Measurements from ENCODE around the gene MAST3. TPM values are rescaled to one million over a fixed set of nuclear protein-coding genes. Genes with fewer than 3 reads are reported as not detected.

The MAST3 gene
- total and polyA plus RNA-seq, 4 donors, result 4.4 to 32.7 (median 23.4) TPM

GRCh38 chr19:18059297-18059696 is 38.3 kb upstream of the MAST3 start:
- Histone ChIP-seq H3K36me3 (ENCODE audit: control insufficient read depth in 1 of 2, insufficient read depth in 2 of 2, low read length in 1 of 2) (no peaks in the 10 kb centered on the region), H3K27me3 (ENCODE audit: control insufficient read depth in 1 of 2, insufficient read depth in 2 of 2, low read length in 1 of 2) (no peaks in the 10 kb centered on the region), H3K27ac (ENCODE audit: low read depth in 1 of 2, low read length in 2 of 2) (no peak overlapping the region), H3K4me1 (ENCODE audit: control insufficient read depth in 1 of 2, insufficient read depth in 2 of 2, low read length in 2 of 2) (no peaks in the 10 kb centered on the region), H3K9me3 (ENCODE audit: control insufficient read depth, low read length) (no peaks in the 10 kb centered on the region), H3K4me3 (ENCODE audit: low read length in 2 of 2) (no peak overlapping the region)
- ATAC-seq (ENCODE audit: low FRiP score), result no peak
- intact Hi-C loops (cut with DNase I), result loop anchor here (2.0 to 5.0 kb wide), 2 partner anchors 52 to 112 kb away; no protein-coding TSS in a partner anchor
- 62 to 71% methylated on average over 8 of the region's 8 CpGs for WGBS, 2 donors
- no peak for DNase-seq

- no peaks in the 10 kb centered on the region for H3K4me1 ChIP-seq (ENCODE audit: control insufficient read depth in 1 of 2, insufficient read depth in 2 of 2, low read length in 2 of 2)
- no peaks in the 10 kb centered on the region for H3K36me3 ChIP-seq (ENCODE audit: control insufficient read depth in 1 of 2, insufficient read depth in 2 of 2, low read length in 1 of 2)
- no peaks in the 10 kb centered on the region for H3K9me3 ChIP-seq (ENCODE audit: control insufficient read depth, low read length)
- H3K27ac ChIP-seq (ENCODE audit: low read depth in 1 of 2, low read length in 2 of 2), result no peak overlapping the region
- intact Hi-C loops (cut with DNase I), result loop anchor here (2.0 to 5.0 kb wide), 2 partner anchors 53 to 113 kb away; no protein-coding TSS in a partner anchor
- 80 to 83% methylated on average over 5 of the region's 5 CpGs for WGBS, 2 donors
- no peak for DNase-seq
- ATAC-seq (ENCODE audit: low FRiP score), result no peak
- H3K27me3 ChIP-seq (ENCODE audit: control insufficient read depth in 1 of 2, insufficient read depth in 2 of 2, low read length in 1 of 2), result no peaks in the 10 kb centered on the region
- H3K4me3 ChIP-seq (ENCODE audit: low read length in 2 of 2), result no peak overlapping the region
Measured at GRCh38 chr19:18059902-18060301, 37.7 kb upstream of the MAST3 start.

- Histone ChIP-seq H3K27ac (ENCODE audit: low read depth in 1 of 2, low read length in 2 of 2) (no peak overlapping the region), H3K4me3 (ENCODE audit: low read length in 2 of 2) (no peak overlapping the region), H3K27me3 (ENCODE audit: control insufficient read depth in 1 of 2, insufficient read depth in 2 of 2, low read length in 1 of 2) (no peaks in the 10 kb centered on the region), H3K9me3 (ENCODE audit: control insufficient read depth, low read length) (no peaks in the 10 kb centered on the region), H3K36me3 (ENCODE audit: control insufficient read depth in 1 of 2, insufficient read depth in 2 of 2, low read length in 1 of 2) (no peaks in the 10 kb centered on the region), H3K4me1 (ENCODE audit: control insufficient read depth in 1 of 2, insufficient read depth in 2 of 2, low read length in 2 of 2) (no peaks in the 10 kb centered on the region)
- intact Hi-C loops (cut with DNase I), result no loop called here
- 86 to 87% methylated on average over 6 of the region's 6 CpGs for WGBS, 2 donors
- ATAC-seq (ENCODE audit: low FRiP score) (no peak), DNase-seq (no peak)
Measured at GRCh38 chr19:18060472-18060871, 37.1 kb upstream of the MAST3 start.

GRCh38 chr19:18062028-18062427 is 35.5 kb upstream of the MAST3 start:
- H3K9me3 ChIP-seq (ENCODE audit: control insufficient read depth, low read length), result no peaks in the 10 kb centered on the region
- H3K27ac ChIP-seq (ENCODE audit: low read depth in 1 of 2, low read length in 2 of 2), result no peak overlapping the region
- no peaks in the 10 kb centered on the region for H3K27me3 ChIP-seq (ENCODE audit: control insufficient read depth in 1 of 2, insufficient read depth in 2 of 2, low read length in 1 of 2)
- no peak for ATAC-seq (ENCODE audit: low FRiP score)
- DNase-seq, result no peak
- 56 to 60% methylated on average over 8 of the region's 8 CpGs for WGBS, 2 donors
- intact Hi-C loops (cut with DNase I), result no loop called here
- no peak overlapping the region for H3K4me3 ChIP-seq (ENCODE audit: low read length in 2 of 2)
- no peaks in the 10 kb centered on the region for H3K4me1 ChIP-seq (ENCODE audit: control insufficient read depth in 1 of 2, insufficient read depth in 2 of 2, low read length in 2 of 2)
- no peaks in the 10 kb centered on the region for H3K36me3 ChIP-seq (ENCODE audit: control insufficient read depth in 1 of 2, insufficient read depth in 2 of 2, low read length in 1 of 2)

GRCh38 chr19:18063463-18063862 is 34.1 kb upstream of the MAST3 start:
- WGBS, 2 donors, result 62 to 69% methylated on average over 5 of the region's 5 CpGs
- no peak overlapping the region for H3K27ac ChIP-seq (ENCODE audit: low read depth in 1 of 2, low read length in 2 of 2)
- DNase-seq, result no peak
- H3K4me3 ChIP-seq (ENCODE audit: low read length in 2 of 2), result no peak overlapping the region
- intact Hi-C loops (cut with DNase I), result no loop called here
- H3K27me3 ChIP-seq (ENCODE audit: control insufficient read depth in 1 of 2, insufficient read depth in 2 of 2, low read length in 1 of 2), result no peaks in the 10 kb centered on the region
- no peak for ATAC-seq (ENCODE audit: low FRiP score)
- no peaks in the 10 kb centered on the region for H3K9me3 ChIP-seq (ENCODE audit: control insufficient read depth, low read length)
- no peaks in the 10 kb centered on the region for H3K4me1 ChIP-seq (ENCODE audit: control insufficient read depth in 1 of 2, insufficient read depth in 2 of 2, low read length in 2 of 2)
- no peaks in the 10 kb centered on the region for H3K36me3 ChIP-seq (ENCODE audit: control insufficient read depth in 1 of 2, insufficient read depth in 2 of 2, low read length in 1 of 2)

GRCh38 chr19:18065173-18065495 is 32.4 kb upstream of the MAST3 start:
- no peak for ATAC-seq (ENCODE audit: low FRiP score)
- intact Hi-C loops (cut with DNase I), result no loop called here
- H3K27ac ChIP-seq (ENCODE audit: low read depth in 1 of 2, low read length in 2 of 2), result no peak overlapping the region

GRCh38 chr19:18068395-18068794 is 29.2 kb upstream of the MAST3 start:
- H3K9me3 ChIP-seq (ENCODE audit: control insufficient read depth, low read length), result no peaks in the 10 kb centered on the region
- intact Hi-C loops (cut with DNase I), result no loop called here
- no peak for ATAC-seq (ENCODE audit: low FRiP score)
- H3K4me3 ChIP-seq (ENCODE audit: low read length in 2 of 2), result no peak overlapping the region
- 88 to 95% methylated on average over 5 of the region's 5 CpGs for WGBS, 2 donors
- no peak overlapping the region for H3K27ac ChIP-seq (ENCODE audit: low read depth in 1 of 2, low read length in 2 of 2)
- H3K27me3 ChIP-seq (ENCODE audit: control insufficient read depth in 1 of 2, insufficient read depth in 2 of 2, low read length in 1 of 2), result no peaks in the 10 kb centered on the region
- no peaks in the 10 kb centered on the region for H3K36me3 ChIP-seq (ENCODE audit: control insufficient read depth in 1 of 2, insufficient read depth in 2 of 2, low read length in 1 of 2)
- no peak for DNase-seq
- no peaks in the 10 kb centered on the region for H3K4me1 ChIP-seq (ENCODE audit: control insufficient read depth in 1 of 2, insufficient read depth in 2 of 2, low read length in 2 of 2)

More at GRCh38 chr19:18065173-18065495, 32.4 kb upstream of the MAST3 start:
- no peaks in the 10 kb centered on the region for H3K9me3 ChIP-seq (ENCODE audit: control insufficient read depth, low read length)
- H3K4me3 ChIP-seq (ENCODE audit: low read length in 2 of 2), result no peak overlapping the region
- WGBS, 2 donors, result 88 to 89% methylated on average over 1 of the region's 1 CpG
- no peaks in the 10 kb centered on the region for H3K27me3 ChIP-seq (ENCODE audit: control insufficient read depth in 1 of 2, insufficient read depth in 2 of 2, low read length in 1 of 2)
- H3K36me3 ChIP-seq (ENCODE audit: control insufficient read depth in 1 of 2, insufficient read depth in 2 of 2, low read length in 1 of 2), result no peaks in the 10 kb centered on the region
- H3K4me1 ChIP-seq (ENCODE audit: control insufficient read depth in 1 of 2, insufficient read depth in 2 of 2, low read length in 2 of 2), result no peaks in the 10 kb centered on the region
- no peak for DNase-seq

- Histone ChIP-seq H3K27ac (ENCODE audit: low read depth in 1 of 2, low read length in 2 of 2) (no peak overlapping the region), H3K4me1 (ENCODE audit: control insufficient read depth in 1 of 2, insufficient read depth in 2 of 2, low read length in 2 of 2) (no peaks in the 10 kb centered on the region), H3K9me3 (ENCODE audit: control insufficient read depth, low read length) (no peaks in the 10 kb centered on the region), H3K4me3 (ENCODE audit: low read length in 2 of 2) (no peak overlapping the region), H3K36me3 (ENCODE audit: control insufficient read depth in 1 of 2, insufficient read depth in 2 of 2, low read length in 1 of 2) (no peaks in the 10 kb centered on the region), H3K27me3 (ENCODE audit: control insufficient read depth in 1 of 2, insufficient read depth in 2 of 2, low read length in 1 of 2) (no peaks in the 10 kb centered on the region)
- intact Hi-C loops (cut with DNase I), result no loop called here
- 83 to 85% methylated on average over 14 to 15 of the region's 15 CpGs for WGBS, 2 donors
- no peak for DNase-seq
- no peak for ATAC-seq (ENCODE audit: low FRiP score)
Measured at GRCh38 chr19:18069383-18069782, 28.2 kb upstream of the MAST3 start.

GRCh38 chr19:18070181-18070580 is 27.4 kb upstream of the MAST3 start:
- intact Hi-C loops (cut with DNase I), result no loop called here
- no peak for ATAC-seq (ENCODE audit: low FRiP score)
- WGBS, 2 donors, result 63 to 70% methylated on average over 11 of the region's 11 CpGs

More at GRCh38 chr19:18070181-18070580, 27.4 kb upstream of the MAST3 start:
- no peaks in the 10 kb centered on the region for H3K36me3 ChIP-seq (ENCODE audit: control insufficient read depth in 1 of 2, insufficient read depth in 2 of 2, low read length in 1 of 2)
- H3K27me3 ChIP-seq (ENCODE audit: control insufficient read depth in 1 of 2, insufficient read depth in 2 of 2, low read length in 1 of 2), result no peaks in the 10 kb centered on the region
- no peaks in the 10 kb centered on the region for H3K4me1 ChIP-seq (ENCODE audit: control insufficient read depth in 1 of 2, insufficient read depth in 2 of 2, low read length in 2 of 2)
- DNase-seq, result no peak
- no peak overlapping the region for H3K27ac ChIP-seq (ENCODE audit: low read depth in 1 of 2, low read length in 2 of 2)
- H3K9me3 ChIP-seq (ENCODE audit: control insufficient read depth, low read length), result no peaks in the 10 kb centered on the region
- no peak overlapping the region for H3K4me3 ChIP-seq (ENCODE audit: low read length in 2 of 2)

All from aorta (tissue), 5 donors.